SU-DHL-6 (cell line): Measurements from ENCODE around the gene TMEM184A.

Experiments
- H2AFZ ChIP-seq: fragments of 200-600 bp; sonication (generic); 2 replicates; pipeline ENCODE4 v1.6.1; 2014; ENCODE audit warnings: low read depth, mild to moderate bottlenecking, moderate library complexity, mixed read lengths, antibody characterized with exemption, low read length; ENCODE audit not compliant: severe bottlenecking
- H3F3A ChIP-seq: fragments of 200-600 bp; shearing (Covaris generic); 2 replicates; pipeline ENCODE4 v1.6.0; 2016; ENCODE audit warnings: antibody characterized with exemption, mild to moderate bottlenecking; ENCODE audit not compliant: insufficient read depth
- H3K27ac ChIP-seq: fragments of 200-600 bp; sonication (generic); 2 replicates; pipeline ENCODE4 v1.5.1; 2016; ENCODE audit warnings: low read depth, mild to moderate bottlenecking, low read length, moderate library complexity, mixed read lengths
- H3K27me3 ChIP-seq: fragments of 200-600 bp; sonication (generic), shearing (Covaris generic); 2 replicates; pipeline ENCODE4 v1.6.0; 2014; ENCODE audit warnings: mild to moderate bottlenecking, low read length
- H3K36me3 ChIP-seq: fragments of 200-600 bp; sonication (generic); 2 replicates; pipeline ENCODE4 v1.6.1; 2014; ENCODE audit warnings: mild to moderate bottlenecking, low read length, mixed read lengths
- H3K4me2 ChIP-seq: fragments of 300-600, 200-600 bp; shearing (Covaris generic), sonication (generic); 2 replicates; pipeline ENCODE4 v1.6.0; 2014; ENCODE audit warnings: low read length, low read depth, mild to moderate bottlenecking; ENCODE audit not compliant: poor library complexity, severe bottlenecking
- H3K4me3 ChIP-seq: fragments of 200-600 bp; sonication (generic); 2 replicates; pipeline ENCODE4 v1.5.1; 2014; ENCODE audit warnings: antibody characterized with exemption, low read length, mild to moderate bottlenecking, mixed read lengths; ENCODE audit not compliant: insufficient read depth, poor library complexity, severe bottlenecking
- H3K79me2 ChIP-seq: fragments of 200-600 bp; sonication (generic); 2 replicates; pipeline ENCODE4 v1.6.1; 2014; ENCODE audit warnings: mild to moderate bottlenecking, low read length, moderate library complexity; ENCODE audit not compliant: insufficient read depth
- H3K9ac ChIP-seq: fragments of 200-600 bp; sonication (generic); 2 replicates; pipeline ENCODE4 v1.7.0; 2014; ENCODE audit warnings: mild to moderate bottlenecking, low read length
- H3K9me2 ChIP-seq: fragments of 200-600 bp; sonication (generic); replicated peaks from 2 replicates; pipeline ENCODE4 v1.6.1; 2014; ENCODE audit warnings: low read length; ENCODE audit not compliant: insufficient read depth
- H3K9me3 ChIP-seq: fragments of 200-600 bp; sonication (generic); 2 replicates; pipeline ENCODE4 v1.6.1; 2014; ENCODE audit warnings: low read length, mixed read lengths; ENCODE audit not compliant: insufficient read depth
- H4K20me1 ChIP-seq: fragments of 200-600 bp; sonication (generic); 2 replicates; pipeline ENCODE4 v1.6.1; 2014; ENCODE audit warnings: low read depth, mild to moderate bottlenecking, antibody characterized with exemption, low read length, moderate library complexity, mixed read lengths
- CTCF ChIP-seq: fragments of 200-600 bp; sonication (generic); IDR thresholded peaks from one replicate; pipeline ENCODE4 v1.5.1; 2017; ENCODE audit warnings: antibody characterized with exemption, mild to moderate bottlenecking, low read length, moderate library complexity; ENCODE audit not compliant: insufficient read depth, poor library complexity, severe bottlenecking
- EZH2phosphoT487 ChIP-seq: fragments of 200-600 bp; sonication (generic), shearing (Covaris generic); conservative IDR thresholded peaks from 2 replicates; pipeline ENCODE4 v1.6.1; 2018; ENCODE audit warnings: mild to moderate bottlenecking, antibody characterized with exemption, low read length, moderate library complexity, mixed read lengths

TMEM184A gene

GRCh38 chr7:1597066-1597760 lies 41.2 kb upstream of the TMEM184A start:
- Histone ChIP-seq H3K36me3 (no peaks in the 10 kb centered on the region), H3K4me2 (no peak overlapping the region), H3K9me3 (no peaks in the 10 kb centered on the region), H3F3A (no peaks in the 10 kb centered on the region), H3K27ac (no peak overlapping the region), H2AFZ (no peak overlapping the region), H3K4me3 (no peak overlapping the region), H4K20me1 (no peaks in the 10 kb centered on the region), H3K9ac (no peak overlapping the region), H3K79me2 (no peaks in the 10 kb centered on the region), H3K27me3 (no peaks in the 10 kb centered on the region), H3K9me2 (no peaks in the 10 kb centered on the region)
- TF ChIP-seq EZH2phosphoT487: no peak
- TF ChIP-seq CTCF: no peak

- H3K36me3 ChIP-seq: no peaks in the 10 kb centered on the region
- TF ChIP-seq EZH2phosphoT487 (no peak), CTCF (no peak)
- H3K27ac ChIP-seq: no peak overlapping the region
- no peaks in the 10 kb centered on the region for H3K9me2 ChIP-seq
- H4K20me1 ChIP-seq: no peaks in the 10 kb centered on the region
- H3K4me2 ChIP-seq: no peak overlapping the region
- no peak overlapping the region for H3K9ac ChIP-seq
- H3K27me3 ChIP-seq: no peaks in the 10 kb centered on the region
- no peak overlapping the region for H3K4me3 ChIP-seq
- H2AFZ ChIP-seq: no peak overlapping the region
- H3F3A ChIP-seq: no peaks in the 10 kb centered on the region
- H3K9me3 ChIP-seq: no peaks in the 10 kb centered on the region
- no peaks in the 10 kb centered on the region for H3K79me2 ChIP-seq
Measured at GRCh38 chr7:1596181-1597043, 40.4 kb upstream of the TMEM184A start.

GRCh38 chr7:1595636-1596035 lies 39.6 kb upstream of the TMEM184A start:
- no peaks in the 10 kb centered on the region for H3K9me2 ChIP-seq
- no peaks in the 10 kb centered on the region for H4K20me1 ChIP-seq
- H3K4me2 ChIP-seq: no peak overlapping the region
- H2AFZ ChIP-seq: no peak overlapping the region
- no peaks in the 10 kb centered on the region for H3K36me3 ChIP-seq
- no peak overlapping the region for H3K4me3 ChIP-seq
- no peaks in the 10 kb centered on the region for H3K79me2 ChIP-seq
- no peaks in the 10 kb centered on the region for H3K9me3 ChIP-seq
- no peaks in the 10 kb centered on the region for H3F3A ChIP-seq
- no peak overlapping the region for H3K9ac ChIP-seq
- no peak overlapping the region for H3K27ac ChIP-seq
- TF ChIP-seq CTCF: no peak
- no peak for TF ChIP-seq EZH2phosphoT487
- H3K27me3 ChIP-seq: no peaks in the 10 kb centered on the region
